Neural progenitor cell (in vitro differentiated cells): Measurements from ENCODE around the gene PIF1. TPM values are rescaled to one million over a fixed set of nuclear protein-coding genes. Genes with fewer than 3 reads are reported as not detected.

Experiments used
- DNase-seq: peaks from one replicate; pipeline ENCODE4 v3.0.0-alpha.2; 2016; ENCODE audit warnings: low spot score
- H2AFZ ChIP-seq: fragments of 200-600 bp; sonication (generic); replicated peaks from 2 replicates; pipeline ENCODE4 v1.6.1; 2016; ENCODE audit warnings: antibody characterized with exemption
- H3F3A ChIP-seq: fragments of 200-600 bp; sonication (generic); 2 replicates; pipeline ENCODE4 v1.6.1; 2016; ENCODE audit warnings: antibody characterized with exemption, low read depth
- H3K27ac ChIP-seq: fragments of 200-600 bp; sonication (generic); 2 replicates; pipeline ENCODE4 v1.5.1; 2016; ENCODE audit warnings: mild to moderate bottlenecking
- H3K27me3 ChIP-seq: fragments of 200-600 bp; sonication (generic); 2 replicates; pipeline ENCODE4 v1.6.1; 2016; ENCODE audit warnings: mild to moderate bottlenecking, moderate library complexity
- H3K36me3 ChIP-seq: fragments of 200-600 bp; sonication (generic); 2 replicates; pipeline ENCODE4 v1.5.1; 2016
- H3K4me1 ChIP-seq: fragments of 200-600 bp; sonication (generic); 2 replicates; pipeline ENCODE4 v1.6.1; 2016; ENCODE audit warnings: mixed run types
- H3K4me2 ChIP-seq: fragments of 200-600 bp; sonication (generic); 2 replicates; pipeline ENCODE4 v1.6.1; 2016
- H3K4me3 ChIP-seq: fragments of 200-600 bp; sonication (generic); 2 replicates; pipeline ENCODE4 v1.5.1; 2016
- H3K79me2 ChIP-seq: fragments of 200-600 bp; sonication (generic); 2 replicates; pipeline ENCODE4 v1.6.1; 2016; ENCODE audit warnings: low read depth
- H3K9ac ChIP-seq: fragments of 200-600 bp; sonication (generic); 2 replicates; pipeline ENCODE4 v1.6.1; 2016
- H3K9me3 ChIP-seq: fragments of 200-600 bp; sonication (generic); 2 replicates; pipeline ENCODE4 v1.5.1; 2016; ENCODE audit warnings: low read depth
- H4K20me1 ChIP-seq: fragments of 200-600 bp; sonication (generic); 2 replicates; pipeline ENCODE4 v1.6.1; 2016; ENCODE audit warnings: low read depth
- H3K27ac Mint-ChIP-seq: 3 replicates; pipeline ENCODE4 v1.8.0; 2021; ENCODE audit warnings: mixed read lengths
- H3K27me3 Mint-ChIP-seq: 2 replicates; pipeline ENCODE4 v1.8.0; 2022; ENCODE audit warnings: low read depth, mild to moderate bottlenecking, inconsistent platforms, moderate library complexity, mixed read lengths; ENCODE audit not compliant: insufficient read depth
- H3K36me3 Mint-ChIP-seq: 3 replicates; pipeline ENCODE4 v1.8.0; 2021; ENCODE audit warnings: mixed read lengths
- H3K4me1 Mint-ChIP-seq: 3 replicates; pipeline ENCODE4 v1.8.0; 2021; ENCODE audit warnings: mixed read lengths
- H3K4me3 Mint-ChIP-seq: 3 replicates; pipeline ENCODE4 v1.8.0; 2021; ENCODE audit warnings: mild to moderate bottlenecking, moderate library complexity, mixed read lengths
- H3K9me3 Mint-ChIP-seq: 3 replicates; pipeline ENCODE4 v1.8.0; 2020; ENCODE audit warnings: mixed read lengths
- EZH2 ChIP-seq: fragments of 200-600 bp; sonication (generic); IDR thresholded peaks from 2 replicates; pipeline ENCODE4 v1.6.1; 2017; ENCODE audit warnings: antibody characterized with exemption, mild to moderate bottlenecking, moderate library complexity
- EZH2phosphoT487 ChIP-seq: fragments of 200-600 bp; sonication (generic); IDR thresholded peaks from 2 replicates; pipeline ENCODE4 v1.6.1; 2017; ENCODE audit warnings: antibody characterized with exemption
- total RNA-seq: library from RNA; depleted of rRNA; stranded (reverse); fragments of >200 nt; gene quantifications from 2 replicates; pipeline ENCODE4 v1.2.3, GENCODE V29; 2015; ENCODE audit warnings: low replicate concordance
- TF ChIP-seq, protein P1 (sequence below): fragments of 200-600 bp; sonication (generic); IDR thresholded peaks from 2 replicates; pipeline ENCODE4 v1.5.1; 2017; ENCODE audit warnings: antibody characterized with exemption, mild to moderate bottlenecking

Gene PIF1
- total RNA-seq, 1 donor from 2014 or later: 50.8 TPM

- Mint-ChIP-seq H3K4me1 (peaks cover 17% of the 10 kb centered on the region), H3K36me3 (peaks cover 11% of the 10 kb centered on the region), H3K9me3 (no peaks in the 10 kb centered on the region), H3K4me3 (no peak overlapping the region), H3K27me3 (no peaks in the 10 kb centered on the region), H3K27ac (no peak overlapping the region)
- no peaks in the 10 kb centered on the region for H3K9me3 ChIP-seq
- peak overlapping the region; percentile 42 for H3K27ac ChIP-seq
- H3K36me3 ChIP-seq: no peaks in the 10 kb centered on the region
- peaks cover 4% of the 10 kb centered on the region for H4K20me1 ChIP-seq
- no peak overlapping the region for H2AFZ ChIP-seq
- H3K9ac ChIP-seq: no peak overlapping the region
- peaks cover 19% of the 10 kb centered on the region for H3K4me1 ChIP-seq
- peaks cover 9% of the 10 kb centered on the region for H3F3A ChIP-seq
- TF ChIP-seq, protein P1, sequence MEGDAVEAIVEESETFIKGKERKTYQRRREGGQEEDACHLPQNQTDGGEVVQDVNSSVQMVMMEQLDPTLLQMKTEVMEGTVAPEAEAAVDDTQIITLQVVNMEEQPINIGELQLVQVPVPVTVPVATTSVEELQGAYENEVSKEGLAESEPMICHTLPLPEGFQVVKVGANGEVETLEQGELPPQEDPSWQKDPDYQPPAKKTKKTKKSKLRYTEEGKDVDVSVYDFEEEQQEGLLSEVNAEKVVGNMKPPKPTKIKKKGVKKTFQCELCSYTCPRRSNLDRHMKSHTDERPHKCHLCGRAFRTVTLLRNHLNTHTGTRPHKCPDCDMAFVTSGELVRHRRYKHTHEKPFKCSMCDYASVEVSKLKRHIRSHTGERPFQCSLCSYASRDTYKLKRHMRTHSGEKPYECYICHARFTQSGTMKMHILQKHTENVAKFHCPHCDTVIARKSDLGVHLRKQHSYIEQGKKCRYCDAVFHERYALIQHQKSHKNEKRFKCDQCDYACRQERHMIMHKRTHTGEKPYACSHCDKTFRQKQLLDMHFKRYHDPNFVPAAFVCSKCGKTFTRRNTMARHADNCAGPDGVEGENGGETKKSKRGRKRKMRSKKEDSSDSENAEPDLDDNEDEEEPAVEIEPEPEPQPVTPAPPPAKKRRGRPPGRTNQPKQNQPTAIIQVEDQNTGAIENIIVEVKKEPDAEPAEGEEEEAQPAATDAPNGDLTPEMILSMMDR: no peak
- no peaks in the 10 kb centered on the region for H3K27me3 ChIP-seq
- no peaks in the 10 kb centered on the region for H3K79me2 ChIP-seq
- no peak overlapping the region for H3K4me3 ChIP-seq
- peak overlapping the region; percentile 10 for H3K4me2 ChIP-seq
- peak; percentile 46 for DNase-seq
Measured at GRCh38 chr15:64865998-64866520, 40.6 kb upstream of the PIF1 start.

DNA sequence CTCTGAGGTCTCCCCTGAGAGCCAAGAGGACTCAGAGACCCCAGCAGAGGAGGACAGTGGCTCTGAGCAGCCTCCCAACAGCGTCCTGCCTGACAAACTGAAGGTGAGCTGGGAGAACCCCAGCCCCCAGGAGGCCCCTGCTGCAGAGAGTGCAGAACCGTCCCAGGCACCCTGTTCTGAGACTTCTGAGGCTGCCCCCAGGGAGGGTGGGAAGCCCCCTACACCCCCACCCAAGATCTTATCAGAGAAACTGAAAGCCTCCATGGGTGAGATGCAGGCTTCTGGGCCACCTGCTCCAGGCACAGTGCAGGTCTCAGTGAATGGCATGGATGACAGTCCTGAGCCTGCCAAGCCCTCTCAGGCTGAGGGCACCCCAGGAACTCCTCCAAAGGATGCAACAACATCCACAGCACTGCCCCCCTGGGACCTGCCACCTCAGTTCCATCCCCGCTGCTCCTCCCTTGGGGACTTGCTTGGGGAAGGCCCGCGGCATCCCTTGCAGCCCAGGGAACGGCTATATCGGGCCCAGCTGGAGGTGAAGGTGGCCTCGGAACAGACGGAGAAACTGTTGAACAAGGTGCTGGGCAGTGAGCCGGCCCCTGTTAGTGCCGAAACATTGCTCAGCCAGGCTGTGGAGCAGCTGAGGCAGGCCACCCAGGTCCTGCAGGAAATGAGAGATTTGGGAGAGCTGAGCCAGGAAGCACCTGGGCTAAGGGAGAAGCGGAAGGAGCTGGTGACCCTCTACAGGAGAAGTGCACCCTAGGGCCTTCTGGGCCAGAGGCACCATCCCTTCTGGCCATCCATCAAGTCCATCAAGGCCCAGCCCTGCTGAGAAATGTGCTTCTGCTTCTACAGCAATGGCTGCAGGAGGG, 39.9 kb upstream of the PIF1 start:
- Histone ChIP-seq H3K4me1 (peaks cover 20% of the 10 kb centered on the region), H3K36me3 (no peaks in the 10 kb centered on the region), H3K27ac (peak overlapping the region; percentile 42), H3K27me3 (no peaks in the 10 kb centered on the region), H3K9me3 (no peaks in the 10 kb centered on the region), H3F3A (peaks cover 9% of the 10 kb centered on the region), H2AFZ (no peak overlapping the region), H4K20me1 (peaks cover 8% of the 10 kb centered on the region), H3K9ac (no peak overlapping the region), H3K4me3 (no peak overlapping the region), H3K79me2 (no peaks in the 10 kb centered on the region), H3K4me2 (no peak overlapping the region)
- DNase-seq: no peak
- Mint-ChIP-seq H3K9me3 (no peaks in the 10 kb centered on the region), H3K27ac (no peak overlapping the region), H3K4me3 (no peak overlapping the region), H3K4me1 (peaks cover 19% of the 10 kb centered on the region), H3K27me3 (no peaks in the 10 kb centered on the region), H3K36me3 (peaks cover 11% of the 10 kb centered on the region)
- TF ChIP-seq EZH2: no peak
- TF ChIP-seq EZH2phosphoT487: no peak
- TF ChIP-seq, protein P1: no peak

DNA sequence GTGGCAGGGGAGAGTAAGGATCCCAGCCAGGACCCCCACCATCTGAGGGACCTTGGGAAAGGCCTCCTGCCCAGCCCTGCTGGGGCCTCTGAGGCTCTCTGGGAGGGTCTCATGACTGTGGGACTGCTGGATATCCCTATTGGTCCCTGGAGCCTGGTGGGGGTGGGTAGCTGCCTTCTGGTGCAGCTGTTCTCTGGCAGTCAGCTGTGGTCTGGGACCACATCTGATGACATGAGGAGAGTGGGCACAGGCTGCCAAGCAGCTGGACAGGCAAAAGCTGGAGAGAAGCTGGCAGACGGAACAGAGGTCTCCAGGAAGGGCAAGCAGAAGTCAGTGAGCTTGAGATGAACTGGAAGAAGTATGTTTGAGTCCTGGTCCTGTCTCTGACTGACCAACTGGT, 38.6 kb upstream of the PIF1 start:
- no peaks in the 10 kb centered on the region for H3K27me3 ChIP-seq
- no peak overlapping the region for H3K4me3 ChIP-seq
- H3K79me2 ChIP-seq: peaks cover 4% of the 10 kb centered on the region
- H3K4me3 Mint-ChIP-seq: no peak overlapping the region
- no peak overlapping the region for H3K4me2 ChIP-seq
- H3K4me1 Mint-ChIP-seq: peaks cover 29% of the 10 kb centered on the region
- H3K27ac Mint-ChIP-seq: no peak overlapping the region
- H3K36me3 Mint-ChIP-seq: peaks cover 5% of the 10 kb centered on the region
- no peaks in the 10 kb centered on the region for H3K9me3 ChIP-seq
- no peaks in the 10 kb centered on the region for H3K9me3 Mint-ChIP-seq
- TF ChIP-seq EZH2phosphoT487 (no peak), EZH2 (no peak)
- H4K20me1 ChIP-seq: peaks cover 19% of the 10 kb centered on the region
- no peaks in the 10 kb centered on the region for H3K36me3 ChIP-seq
- no peak overlapping the region for H3K9ac ChIP-seq
- no peak overlapping the region for H3K27ac ChIP-seq
- no peak for DNase-seq
- no peaks in the 10 kb centered on the region for H3K27me3 Mint-ChIP-seq
- H2AFZ ChIP-seq: no peak overlapping the region
- H3F3A ChIP-seq: peaks cover 10% of the 10 kb centered on the region
- peaks cover 33% of the 10 kb centered on the region for H3K4me1 ChIP-seq

- DNase-seq: no peak
- Histone ChIP-seq H3K9me3 (no peaks in the 10 kb centered on the region), H3K27ac (no peak overlapping the region), H3K79me2 (peaks cover 18% of the 10 kb centered on the region), H3K4me3 (no peak overlapping the region), H2AFZ (no peak overlapping the region), H3K4me2 (no peak overlapping the region), H3K4me1 (peaks cover 46% of the 10 kb centered on the region), H3F3A (peaks cover 13% of the 10 kb centered on the region), H3K27me3 (no peaks in the 10 kb centered on the region), H3K36me3 (no peaks in the 10 kb centered on the region), H4K20me1 (peaks cover 32% of the 10 kb centered on the region), H3K9ac (no peak overlapping the region)
- Mint-ChIP-seq H3K36me3 (peaks cover 5% of the 10 kb centered on the region), H3K4me1 (peaks cover 41% of the 10 kb centered on the region), H3K27me3 (no peaks in the 10 kb centered on the region), H3K9me3 (no peaks in the 10 kb centered on the region), H3K4me3 (no peak overlapping the region), H3K27ac (no peak overlapping the region)
- no peak for TF ChIP-seq EZH2phosphoT487
- TF ChIP-seq, protein P1: no peak
- TF ChIP-seq EZH2: no peak
Measured at GRCh38 chr15:64862408-64862807, 37.0 kb upstream of the PIF1 start.
